ENCODE results near the gene EVPL. TPM values are rescaled to one million over a fixed set of nuclear protein-coding genes. Genes with fewer than 3 reads are reported as not detected.

EVPL gene
- polyA plus RNA-seq, 1 donor (not counting 4 experiments of a cell fraction or from before 2014, with no cell fraction given), result 7.6 TPM

DNA sequence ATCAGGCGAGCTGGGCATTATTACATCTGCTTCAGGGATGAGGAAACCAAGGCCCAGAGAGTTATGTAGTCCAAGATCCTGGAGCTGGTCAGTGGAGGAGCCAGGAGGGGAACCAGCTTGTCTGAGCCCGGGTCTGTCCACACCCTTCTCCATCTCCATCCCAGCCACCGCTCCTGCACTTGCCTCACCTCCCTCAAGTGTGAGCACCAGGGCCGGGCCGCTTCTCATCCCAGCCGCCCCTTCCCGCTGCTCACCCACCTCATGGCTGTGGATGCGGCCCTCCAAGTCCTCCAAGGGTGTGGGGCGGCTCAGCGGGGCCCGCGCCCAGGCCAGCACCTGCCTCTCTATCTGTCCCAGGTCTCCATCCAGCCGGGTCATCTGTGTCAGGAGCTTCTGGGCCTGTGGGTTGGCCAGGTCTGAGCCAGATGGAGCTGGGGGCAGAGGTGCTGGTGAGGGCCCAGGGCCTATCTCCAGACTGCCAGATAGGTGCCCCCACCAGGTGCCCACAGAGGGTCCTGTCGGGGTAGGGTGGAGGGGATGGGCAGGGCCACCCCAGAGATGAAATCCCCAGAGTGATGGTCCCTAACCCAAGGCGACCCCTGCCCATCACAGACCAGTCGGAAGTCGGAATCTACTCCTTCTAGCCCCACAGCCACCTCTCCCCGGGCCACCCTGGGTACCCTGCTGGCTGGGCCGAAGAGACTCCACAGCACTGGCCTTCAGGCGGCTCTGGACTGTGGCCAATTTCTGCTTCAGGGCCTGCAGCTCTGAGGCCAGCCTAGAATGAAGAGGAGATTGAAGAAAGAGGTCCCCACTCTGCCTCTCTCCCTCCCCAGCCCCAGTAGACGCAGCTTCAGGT is 9.4 kb downstream of the EVPL start:
- TF ChIP-seq, protein P1, sequence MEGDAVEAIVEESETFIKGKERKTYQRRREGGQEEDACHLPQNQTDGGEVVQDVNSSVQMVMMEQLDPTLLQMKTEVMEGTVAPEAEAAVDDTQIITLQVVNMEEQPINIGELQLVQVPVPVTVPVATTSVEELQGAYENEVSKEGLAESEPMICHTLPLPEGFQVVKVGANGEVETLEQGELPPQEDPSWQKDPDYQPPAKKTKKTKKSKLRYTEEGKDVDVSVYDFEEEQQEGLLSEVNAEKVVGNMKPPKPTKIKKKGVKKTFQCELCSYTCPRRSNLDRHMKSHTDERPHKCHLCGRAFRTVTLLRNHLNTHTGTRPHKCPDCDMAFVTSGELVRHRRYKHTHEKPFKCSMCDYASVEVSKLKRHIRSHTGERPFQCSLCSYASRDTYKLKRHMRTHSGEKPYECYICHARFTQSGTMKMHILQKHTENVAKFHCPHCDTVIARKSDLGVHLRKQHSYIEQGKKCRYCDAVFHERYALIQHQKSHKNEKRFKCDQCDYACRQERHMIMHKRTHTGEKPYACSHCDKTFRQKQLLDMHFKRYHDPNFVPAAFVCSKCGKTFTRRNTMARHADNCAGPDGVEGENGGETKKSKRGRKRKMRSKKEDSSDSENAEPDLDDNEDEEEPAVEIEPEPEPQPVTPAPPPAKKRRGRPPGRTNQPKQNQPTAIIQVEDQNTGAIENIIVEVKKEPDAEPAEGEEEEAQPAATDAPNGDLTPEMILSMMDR (optimal IDR thresholded peaks at IDR 0.05 in 1 of 3, IDR thresholded peaks at IDR 0.05 in 1 of 3, conservative IDR thresholded peaks at IDR 0.05 in 1 of 3; ENCODE audit: extremely low read depth in 1 of 3, insufficient read depth in 2 of 3, low read length in 3 of 3), result no peak
- no peak for TF ChIP-seq EZH2 (IDR thresholded peaks at IDR 0.05; ENCODE audit: low read length)
- Histone ChIP-seq H4K20me1 (ENCODE audit: control insufficient read depth, extremely low read depth, insufficient read depth, low read length) (peaks cover 8% of the 10 kb centered on the region), H3K27ac (ENCODE audit: control insufficient read depth, insufficient read depth, low read length) (no peak overlapping the region), H3K9me1 (ENCODE audit: control insufficient read depth, extremely low read depth, insufficient read depth, low read length) (no peaks in the 10 kb centered on the region), H3K4me1 (ENCODE audit: control insufficient read depth, extremely low read depth, insufficient read depth, low read length) (no peaks in the 10 kb centered on the region), H3K4me3 (ENCODE audit: control insufficient read depth in 2 of 3, extremely low read depth in 1 of 3, insufficient read depth in 2 of 3, low read depth in 1 of 3, low read length in 3 of 3) (no peak overlapping the region), H3K9ac (ENCODE audit: control insufficient read depth, extremely low read depth, insufficient read depth, low read length) (no peak overlapping the region), H3K36me3 (ENCODE audit: control insufficient read depth in 2 of 2, extremely low read depth in 1 of 2, insufficient read depth in 2 of 2, low read length in 2 of 2) (peaks cover 18 to 29% of the 10 kb centered on the region in 2 experiments), H3K4me2 (ENCODE audit: control insufficient read depth, extremely low read depth, insufficient read depth, low read depth, low read length) (no peak overlapping the region), H3K27me3 (ENCODE audit: control insufficient read depth, extremely low read depth, insufficient read depth, low read length) (no peaks in the 10 kb centered on the region), H3K79me2 (ENCODE audit: control insufficient read depth, insufficient read depth, low read length) (no peaks in the 10 kb centered on the region), H2AFZ (ENCODE audit: control insufficient read depth, low read length) (no peak overlapping the region), H3K9me3 (ENCODE audit: control insufficient read depth, low read depth, low read length) (no peaks in the 10 kb centered on the region)
- FAIRE-seq (no peak), DNase-seq (ENCODE audit: low read depth, low spot score) (no peak)
- dilution Hi-C loops (cut with MboI; ENCODE audit: extremely low pct_ligation_motif_present, low sequenced_read_pairs), result no loop called here

DNA sequence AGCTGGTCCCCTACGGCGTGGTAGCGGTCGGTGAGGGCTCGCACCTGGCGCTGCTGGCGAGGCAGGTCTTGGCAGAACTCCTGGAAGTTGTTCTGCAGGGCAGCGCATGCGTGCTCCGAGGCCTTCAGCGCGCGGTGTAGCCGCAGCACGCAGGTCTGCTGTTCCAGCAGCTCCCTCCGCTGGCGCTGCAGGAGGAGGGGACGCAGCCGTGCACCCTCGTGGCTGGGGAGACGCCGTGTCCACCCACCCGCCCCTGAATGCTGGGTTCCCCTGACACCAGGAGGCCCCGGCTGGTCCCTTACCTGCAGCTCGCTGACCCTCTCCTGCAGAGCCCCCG is 12.2 kb downstream of the EVPL start:
- H3K27me3 ChIP-seq (ENCODE audit: control insufficient read depth, extremely low read depth, insufficient read depth, low read length), result no peaks in the 10 kb centered on the region
- peaks cover 8% of the 10 kb centered on the region for H4K20me1 ChIP-seq (ENCODE audit: control insufficient read depth, extremely low read depth, insufficient read depth, low read length)
- FAIRE-seq, result no peak
- no peak overlapping the region for H3K27ac ChIP-seq (ENCODE audit: control insufficient read depth, insufficient read depth, low read length)
- H3K9ac ChIP-seq (ENCODE audit: control insufficient read depth, extremely low read depth, insufficient read depth, low read length), result no peak overlapping the region
- no peak overlapping the region for H3K4me3 ChIP-seq (ENCODE audit: control insufficient read depth in 2 of 3, extremely low read depth in 1 of 3, insufficient read depth in 2 of 3, low read depth in 1 of 3, low read length in 3 of 3)
- H3K9me1 ChIP-seq (ENCODE audit: control insufficient read depth, extremely low read depth, insufficient read depth, low read length), result no peaks in the 10 kb centered on the region
- no peak overlapping the region for H3K4me2 ChIP-seq (ENCODE audit: control insufficient read depth, extremely low read depth, insufficient read depth, low read depth, low read length)
- no peak for DNase-seq (ENCODE audit: low read depth, low spot score)
- no peak overlapping the region for H2AFZ ChIP-seq (ENCODE audit: control insufficient read depth, low read length)
- H3K9me3 ChIP-seq (ENCODE audit: control insufficient read depth, low read depth, low read length), result no peaks in the 10 kb centered on the region
- TF ChIP-seq, protein P1 (optimal IDR thresholded peaks at IDR 0.05 in 1 of 3, IDR thresholded peaks at IDR 0.05 in 1 of 3, conservative IDR thresholded peaks at IDR 0.05 in 1 of 3; ENCODE audit: extremely low read depth in 1 of 3, insufficient read depth in 2 of 3, low read length in 3 of 3), result peak in 1 of 3 experiments; percentile 18
- TF ChIP-seq EZH2 (IDR thresholded peaks at IDR 0.05; ENCODE audit: low read length), result no peak
- dilution Hi-C loops (cut with MboI; ENCODE audit: extremely low pct_ligation_motif_present, low sequenced_read_pairs), result no loop called here
- H3K4me1 ChIP-seq (ENCODE audit: control insufficient read depth, extremely low read depth, insufficient read depth, low read length), result no peaks in the 10 kb centered on the region
- no peaks in the 10 kb centered on the region for H3K79me2 ChIP-seq (ENCODE audit: control insufficient read depth, insufficient read depth, low read length)
- peaks cover 35 to 39% of the 10 kb centered on the region in 2 experiments for H3K36me3 ChIP-seq (ENCODE audit: control insufficient read depth in 2 of 2, extremely low read depth in 1 of 2, insufficient read depth in 2 of 2, low read length in 2 of 2)
